ENCODE results near the gene ZMYM5.
"Not testable (repeated sequence)": the region's sequence is repeated elsewhere in the genome, so short reads cannot be mapped to it uniquely, and the experiment has no call there.

The ZMYM5 gene

DNA sequence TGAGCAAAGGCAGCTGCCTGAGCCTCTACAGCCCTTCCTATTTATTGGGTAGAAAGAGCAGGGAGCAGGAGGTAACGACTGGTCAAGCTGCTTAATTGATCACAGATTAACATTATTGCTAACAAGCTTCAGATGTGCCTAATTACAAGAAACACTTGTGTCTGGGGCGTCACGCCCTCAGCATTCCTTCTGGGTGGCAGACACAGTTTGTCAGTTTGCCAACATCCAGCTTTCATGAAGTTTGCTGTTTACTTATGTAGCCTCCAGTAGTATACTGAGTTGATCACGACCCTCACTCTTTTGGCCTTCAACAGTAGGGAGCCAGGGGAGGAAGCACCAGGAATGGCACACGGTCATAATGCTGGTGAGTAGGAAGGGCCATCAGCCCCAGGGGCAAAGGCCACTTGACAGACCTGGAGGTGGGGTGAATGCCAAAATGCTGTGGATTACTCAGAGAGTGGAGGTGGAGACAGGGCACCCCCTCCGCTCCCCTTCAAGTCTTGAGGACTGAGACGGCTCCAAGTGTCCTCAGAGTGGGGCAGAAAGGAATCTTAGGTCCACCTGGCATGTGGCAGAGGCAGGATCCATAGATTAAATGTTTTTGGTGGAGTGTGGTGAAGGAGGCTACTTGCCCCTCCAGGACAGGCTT is 45.8 kb downstream of the ZMYM5 start:
- no peak for DNase-seq (ENCODE audit: low read depth)
- TF ChIP-seq, protein P1, sequence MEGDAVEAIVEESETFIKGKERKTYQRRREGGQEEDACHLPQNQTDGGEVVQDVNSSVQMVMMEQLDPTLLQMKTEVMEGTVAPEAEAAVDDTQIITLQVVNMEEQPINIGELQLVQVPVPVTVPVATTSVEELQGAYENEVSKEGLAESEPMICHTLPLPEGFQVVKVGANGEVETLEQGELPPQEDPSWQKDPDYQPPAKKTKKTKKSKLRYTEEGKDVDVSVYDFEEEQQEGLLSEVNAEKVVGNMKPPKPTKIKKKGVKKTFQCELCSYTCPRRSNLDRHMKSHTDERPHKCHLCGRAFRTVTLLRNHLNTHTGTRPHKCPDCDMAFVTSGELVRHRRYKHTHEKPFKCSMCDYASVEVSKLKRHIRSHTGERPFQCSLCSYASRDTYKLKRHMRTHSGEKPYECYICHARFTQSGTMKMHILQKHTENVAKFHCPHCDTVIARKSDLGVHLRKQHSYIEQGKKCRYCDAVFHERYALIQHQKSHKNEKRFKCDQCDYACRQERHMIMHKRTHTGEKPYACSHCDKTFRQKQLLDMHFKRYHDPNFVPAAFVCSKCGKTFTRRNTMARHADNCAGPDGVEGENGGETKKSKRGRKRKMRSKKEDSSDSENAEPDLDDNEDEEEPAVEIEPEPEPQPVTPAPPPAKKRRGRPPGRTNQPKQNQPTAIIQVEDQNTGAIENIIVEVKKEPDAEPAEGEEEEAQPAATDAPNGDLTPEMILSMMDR (conservative IDR thresholded peaks at IDR 0.05; ENCODE audit: low read depth, low read length): no peak

DNA sequence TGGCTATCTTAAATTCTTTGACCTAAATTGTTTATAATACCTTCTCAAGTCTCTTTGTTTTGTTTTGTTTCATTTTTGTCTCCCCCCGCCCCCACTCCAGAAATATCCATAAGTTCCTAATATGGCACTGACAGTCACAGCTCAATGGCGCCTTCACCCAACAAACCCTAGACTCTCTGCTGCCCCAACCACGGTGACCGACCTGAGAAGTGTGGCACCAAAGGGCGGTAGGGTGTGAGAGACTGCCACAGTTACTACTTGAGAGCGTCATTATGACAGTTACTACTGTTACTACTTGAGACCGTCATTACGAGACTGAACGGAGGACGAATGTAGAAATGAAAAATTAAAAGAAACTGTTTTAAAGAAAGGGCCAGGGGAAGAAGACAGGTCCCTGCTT is 46.3 kb downstream of the ZMYM5 start:
- TF ChIP-seq, protein P1 (conservative IDR thresholded peaks at IDR 0.05; ENCODE audit: low read depth, low read length): no peak
- H3K4me3 ChIP-seq (ENCODE audit: low read length): no peak overlapping the region
- DNase-seq (ENCODE audit: low read depth): no peak

More for the DNA sequence above, 45.8 kb downstream of the ZMYM5 start:
- no peak overlapping the region for H3K4me3 ChIP-seq (ENCODE audit: low read length)

DNA sequence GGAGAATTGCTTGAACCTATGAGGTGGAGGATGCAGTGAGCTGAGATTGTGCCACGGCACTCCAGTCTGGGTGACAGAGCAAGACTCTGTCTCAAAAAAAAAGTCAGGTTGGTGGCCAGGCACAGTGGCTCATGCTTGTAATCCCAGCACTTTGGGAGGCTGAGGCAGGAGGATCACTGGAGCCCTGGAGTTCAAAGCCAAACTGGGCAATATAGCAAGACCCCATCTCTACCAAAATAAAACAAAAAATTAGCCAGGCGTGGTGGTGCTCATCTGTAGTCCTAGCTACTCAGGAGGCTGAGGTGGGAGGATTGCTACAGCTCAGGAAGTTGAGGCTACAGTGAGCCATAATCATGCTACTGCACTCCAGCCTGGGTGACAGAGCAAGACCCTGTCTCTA is 47.6 kb downstream of the ZMYM5 start:
- DNase-seq (ENCODE audit: low read depth); H3K4me3 ChIP-seq (ENCODE audit: low read length): not testable (repeated sequence)

DNA sequence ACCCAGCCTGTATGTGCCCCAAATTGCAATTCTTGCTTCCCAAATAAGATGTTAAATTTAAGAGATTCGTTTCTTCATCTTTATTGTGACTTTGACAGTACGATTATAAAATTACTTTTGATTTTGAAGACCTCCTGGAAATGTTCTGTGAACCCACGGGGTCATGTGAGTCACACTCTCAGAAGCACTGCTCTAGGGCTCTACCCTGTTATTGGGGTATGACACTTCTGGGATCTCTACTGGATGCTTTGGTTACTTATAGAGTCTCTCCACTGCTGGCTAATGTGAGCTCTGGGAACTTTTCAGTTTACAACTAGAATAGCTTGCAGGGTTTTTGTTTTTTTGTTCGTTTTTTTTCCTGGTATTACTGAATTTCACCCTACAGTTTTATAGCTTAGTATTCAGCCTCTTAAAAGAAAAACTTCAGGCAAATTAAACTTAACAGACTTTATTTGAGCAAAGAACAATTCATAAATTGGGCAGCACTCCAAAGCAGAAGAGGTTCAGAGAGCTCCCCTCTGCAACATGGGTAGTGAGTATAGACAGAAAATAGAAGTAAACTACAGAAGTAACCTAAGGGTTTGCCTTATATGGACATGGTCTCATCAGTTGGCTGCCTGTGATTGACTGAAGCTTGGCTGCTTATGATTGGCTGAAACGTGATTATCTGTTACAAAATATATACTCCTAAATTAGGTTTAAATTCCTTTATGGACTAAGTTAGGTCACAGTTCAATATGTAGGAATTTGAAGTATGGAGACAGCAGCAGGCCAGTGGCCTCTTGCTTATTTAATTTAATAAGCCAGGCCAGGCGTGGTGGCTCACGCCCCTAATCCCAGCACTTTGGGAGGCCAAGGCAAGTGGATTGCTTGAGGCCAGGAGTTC is 52.2 kb downstream of the ZMYM5 start:
- peak; percentile 45 for DNase-seq (ENCODE audit: low read depth)
- no peak overlapping the region for H3K4me3 ChIP-seq (ENCODE audit: low read length)
- TF ChIP-seq, protein P1 (conservative IDR thresholded peaks at IDR 0.05; ENCODE audit: low read depth, low read length): no peak

DNA sequence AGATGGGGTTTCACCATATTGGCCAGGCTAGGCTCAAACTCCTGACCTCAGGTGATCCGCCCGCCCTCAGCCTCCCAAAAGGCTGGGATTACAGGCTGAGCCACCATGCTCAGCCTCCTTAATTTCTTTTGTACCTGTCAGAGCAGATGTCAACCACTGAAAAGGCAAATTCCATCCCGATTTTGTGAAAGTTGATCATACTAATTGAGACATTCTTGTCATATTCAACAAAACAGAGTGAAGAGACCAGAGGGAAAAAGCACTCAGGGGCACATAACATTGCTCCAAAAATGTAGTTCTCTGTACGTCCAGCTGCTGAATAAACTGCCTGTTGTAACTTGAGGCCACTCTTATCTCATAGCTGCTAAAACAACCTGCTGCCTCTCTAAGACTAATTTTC is 53.3 kb downstream of the ZMYM5 start:
- DNase-seq (ENCODE audit: low read depth): no peak
- TF ChIP-seq, protein P1 (conservative IDR thresholded peaks at IDR 0.05; ENCODE audit: low read depth, low read length): no peak
- H3K4me3 ChIP-seq (ENCODE audit: low read length): no peak overlapping the region

DNA sequence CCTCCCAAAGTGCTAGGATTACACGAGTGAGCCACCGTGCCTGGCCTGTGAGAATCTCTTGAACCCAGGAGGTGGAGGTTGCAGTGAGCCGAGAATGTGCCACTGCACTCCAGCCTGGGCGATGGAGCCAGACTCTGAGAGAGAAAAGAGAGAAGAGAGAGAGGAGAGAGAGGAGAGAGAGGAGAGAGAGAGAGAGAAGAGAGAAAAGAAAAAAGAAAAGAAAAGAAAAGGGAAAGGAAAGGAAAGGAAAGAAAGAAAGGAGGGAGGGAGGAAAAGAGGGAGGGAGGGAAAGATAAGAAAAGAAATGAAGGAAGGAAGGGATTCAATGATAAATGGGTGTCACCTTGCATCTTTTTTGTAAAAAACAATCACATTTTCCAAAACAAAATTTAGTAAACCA is 57.7 kb downstream of the ZMYM5 start:
- no peak overlapping the region for H3K4me3 ChIP-seq (ENCODE audit: low read length)
- DNase-seq (ENCODE audit: low read depth): no peak
- TF ChIP-seq, protein P1 (conservative IDR thresholded peaks at IDR 0.05; ENCODE audit: low read depth, low read length): no peak

DNA sequence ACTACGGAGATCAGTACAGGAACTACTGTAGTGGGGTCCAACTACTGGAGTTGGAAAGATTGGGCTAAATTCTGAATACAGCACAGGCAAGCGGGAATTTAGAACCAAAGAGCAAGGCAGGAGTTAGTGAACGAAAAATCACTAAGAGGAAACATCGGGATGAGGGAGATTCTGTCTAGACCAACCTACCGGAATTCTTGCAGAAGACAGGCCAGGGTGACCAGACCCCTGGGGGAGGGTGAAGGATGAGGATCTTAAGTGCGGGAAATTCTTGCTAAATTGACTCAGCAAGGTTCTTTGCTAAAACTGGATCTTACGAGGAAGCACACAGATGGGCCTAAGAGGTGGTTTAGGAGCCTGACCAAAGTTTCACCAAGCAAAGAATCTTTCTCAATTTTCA is 67.5 kb downstream of the ZMYM5 start:
- TF ChIP-seq, protein P1 (conservative IDR thresholded peaks at IDR 0.05; ENCODE audit: low read depth, low read length): no peak
- no peak for DNase-seq (ENCODE audit: low read depth)
- H3K4me3 ChIP-seq (ENCODE audit: low read length): no peak overlapping the region

Data from retinal pigment epithelial cell (primary cell).